ENCODE results near the gene CABLES1. TPM values are rescaled to one million over a fixed set of nuclear protein-coding genes. Genes with fewer than 3 reads are reported as not detected.
A peak's percentile ranks its signal among the peaks of the same experiment; 100 is the strongest.

The CABLES1 gene
- total RNA-seq, 2 donors from 2014 or later: 4.2 to 11.9 TPM

GRCh38 chr18:23113576-23113975 lies 21.7 kb upstream of the CABLES1 start:
- ATAC-seq: no peak
- no peaks in the 10 kb centered on the region for H3K9me3 ChIP-seq
- peak overlapping the region in 3 of 4 donors; percentile 59 to 77 (median 66) for H3K27ac ChIP-seq
- no peaks in the 10 kb centered on the region for H3K27me3 ChIP-seq
- TF ChIP-seq POLR2A (IDR thresholded peaks at IDR 0.05) (no peak), CTCF (IDR thresholded peaks at IDR 0.05) (no peak)
- peaks cover 17% of the 10 kb centered on the region for H3K4me1 ChIP-seq
- intact Hi-C loops (cut with DNase I): no loop called here
- H3K36me3 ChIP-seq (replicated peaks in 1 of 2; ENCODE audit: insufficient read depth in 1 of 2, low read depth in 2 of 2): no peaks in the 10 kb centered on the region
- H3K4me3 ChIP-seq: no peak overlapping the region
- WGBS, 2 donors: 70 to 76% methylated on average over 6 of the region's 6 CpGs
- no peak for DNase-seq

- Histone ChIP-seq H3K27me3 (no peaks in the 10 kb centered on the region), H3K36me3 (replicated peaks in 1 of 2; ENCODE audit: insufficient read depth in 1 of 2, low read depth in 2 of 2) (no peaks in the 10 kb centered on the region), H3K27ac (peak overlapping the region in 3 of 4 donors; percentile 59 to 77 (median 66)), H3K9me3 (no peaks in the 10 kb centered on the region), H3K4me1 (peaks cover 17% of the 10 kb centered on the region), H3K4me3 (no peak overlapping the region)
- peak in 2 of 4 donors; percentile 25 to 34 for DNase-seq
- ATAC-seq: peak; percentile 86
- 26 to 44% methylated on average over 10 of the region's 10 CpGs for WGBS, 2 donors
- TF ChIP-seq CTCF (IDR thresholded peaks at IDR 0.05): no peak
- no peak for TF ChIP-seq POLR2A (IDR thresholded peaks at IDR 0.05)
- intact Hi-C loops (cut with DNase I): no loop called here
Observed at GRCh38 chr18:23114171-23114881, 21.0 kb upstream of the CABLES1 start.

- Histone ChIP-seq H3K27me3 (no peaks in the 10 kb centered on the region), H3K9me3 (no peaks in the 10 kb centered on the region), H3K4me3 (no peak overlapping the region), H3K36me3 (replicated peaks in 1 of 2; ENCODE audit: insufficient read depth in 1 of 2, low read depth in 2 of 2) (no peaks in the 10 kb centered on the region), H3K4me1 (peaks cover 17% of the 10 kb centered on the region), H3K27ac (peak overlapping the region; percentile 2 to 77 (median 62))
- DNase-seq: no peak
- WGBS, 2 donors: 26% methylated on average over 5 of the region's 5 CpGs
- peak; percentile 63 for ATAC-seq
- intact Hi-C loops (cut with DNase I): no loop called here
- no peak for TF ChIP-seq POLR2A (IDR thresholded peaks at IDR 0.05)
- TF ChIP-seq CTCF (IDR thresholded peaks at IDR 0.05): no peak
Observed at GRCh38 chr18:23114911-23115310, 20.4 kb upstream of the CABLES1 start.

GRCh38 chr18:23115683-23116096 lies 19.6 kb upstream of the CABLES1 start:
- Histone ChIP-seq H3K4me3 (no peak overlapping the region), H3K36me3 (replicated peaks in 1 of 2; ENCODE audit: insufficient read depth in 1 of 2, low read depth in 2 of 2) (no peaks in the 10 kb centered on the region), H3K9me3 (no peaks in the 10 kb centered on the region), H3K4me1 (peaks cover 17% of the 10 kb centered on the region), H3K27ac (peak overlapping the region in 2 of 4 donors; percentile 66 to 77), H3K27me3 (no peaks in the 10 kb centered on the region)
- no peak for TF ChIP-seq POLR2A (IDR thresholded peaks at IDR 0.05)
- TF ChIP-seq CTCF (IDR thresholded peaks at IDR 0.05): no peak
- WGBS, 2 donors: 48 to 68% methylated on average over 5 of the region's 5 CpGs
- ATAC-seq (no peak), DNase-seq (peak in 1 of 4 donors; percentile 12)
- intact Hi-C loops (cut with DNase I): no loop called here

- intact Hi-C loops (cut with DNase I): no loop called here
- H3K36me3 ChIP-seq (replicated peaks in 1 of 2; ENCODE audit: insufficient read depth in 1 of 2, low read depth in 2 of 2): no peaks in the 10 kb centered on the region
- no peaks in the 10 kb centered on the region for H3K27me3 ChIP-seq
- ATAC-seq: no peak
- no peak overlapping the region for H3K27ac ChIP-seq
- no peaks in the 10 kb centered on the region for H3K9me3 ChIP-seq
- H3K4me1 ChIP-seq: no peaks in the 10 kb centered on the region
- DNase-seq: no peak
- WGBS, 2 donors: 93 to 97% methylated on average over 5 to 8 of the region's 8 CpGs
- no peak for TF ChIP-seq CTCF (IDR thresholded peaks at IDR 0.05)
- no peak for TF ChIP-seq POLR2A (IDR thresholded peaks at IDR 0.05)
- H3K4me3 ChIP-seq: no peak overlapping the region
Observed at GRCh38 chr18:23121133-23121532, 14.2 kb upstream of the CABLES1 start.
